Measurements from ENCODE around the gene CATSPER4.

Gene CATSPER4

GRCh38 chr1:26191739-26192138, 1.3 kb downstream of the CATSPER4 start:
- in situ Hi-C loops (cut with HindIII; ENCODE audit: low sequenced_read_pairs), result no loop called here
- H3K4me3 ChIP-seq (ENCODE audit: low read depth, low read length), result no peak overlapping the region
- no peak for DNase-seq (ENCODE audit: low read depth)
- no peak for TF ChIP-seq CTCF (IDR thresholded peaks at IDR 0.05; ENCODE audit: low read depth, low read length, missing control alignments)

- in situ Hi-C loops (cut with HindIII; ENCODE audit: low sequenced_read_pairs), result no loop called here
- TF ChIP-seq CTCF (IDR thresholded peaks at IDR 0.05; ENCODE audit: low read depth, low read length, missing control alignments), result no peak
- no peak for DNase-seq (ENCODE audit: low read depth)
- no peak overlapping the region for H3K4me3 ChIP-seq (ENCODE audit: low read depth, low read length)
Measured at GRCh38 chr1:26195805-26196204, 5.4 kb downstream of the CATSPER4 start.

GRCh38 chr1:26197301-26197700, 6.9 kb downstream of the CATSPER4 start:
- no peak for DNase-seq (ENCODE audit: low read depth)
- H3K4me3 ChIP-seq (ENCODE audit: low read depth, low read length), result no peak overlapping the region
- in situ Hi-C loops (cut with HindIII; ENCODE audit: low sequenced_read_pairs), result no loop called here
- no peak for TF ChIP-seq CTCF (IDR thresholded peaks at IDR 0.05; ENCODE audit: low read depth, low read length, missing control alignments)

GRCh38 chr1:26197813-26198212, 7.4 kb downstream of the CATSPER4 start:
- no peak for TF ChIP-seq CTCF (IDR thresholded peaks at IDR 0.05; ENCODE audit: low read depth, low read length, missing control alignments)
- in situ Hi-C loops (cut with HindIII; ENCODE audit: low sequenced_read_pairs), result no loop called here
- no peak for DNase-seq (ENCODE audit: low read depth)
- H3K4me3 ChIP-seq (ENCODE audit: low read depth, low read length), result no peak overlapping the region

GRCh38 chr1:26200413-26200812, 10.0 kb downstream of the CATSPER4 start:
- DNase-seq (ENCODE audit: low read depth), result no peak
- in situ Hi-C loops (cut with HindIII; ENCODE audit: low sequenced_read_pairs), result no loop called here
- no peak for TF ChIP-seq CTCF (IDR thresholded peaks at IDR 0.05; ENCODE audit: low read depth, low read length, missing control alignments)
- H3K4me3 ChIP-seq (ENCODE audit: low read depth, low read length), result no peak overlapping the region

- no peak overlapping the region for H3K4me3 ChIP-seq (ENCODE audit: low read depth, low read length)
- DNase-seq (ENCODE audit: low read depth), result no peak
- no peak for TF ChIP-seq CTCF (IDR thresholded peaks at IDR 0.05; ENCODE audit: low read depth, low read length, missing control alignments)
- in situ Hi-C loops (cut with HindIII; ENCODE audit: low sequenced_read_pairs), result no loop called here
Measured at GRCh38 chr1:26203642-26204318, 13.4 kb downstream of the CATSPER4 start.
